MM.1S (cell line): ENCODE results near the gene MRPS14.

Experiments
- EZH2 ChIP-seq: fragments of 300-600 bp; sonication (generic); optimal IDR thresholded peaks from 2 replicates; pipeline ENCODE3; 2017; ENCODE audit warnings: low read depth, mild to moderate bottlenecking, antibody characterized with exemption, low read length, mixed read lengths
- TF ChIP-seq, protein P1 (sequence below): fragments of 300-600 bp; sonication (generic); IDR thresholded peaks from 2 replicates; pipeline ENCODE4 v1.5.1; 2016; ENCODE audit warnings: antibody characterized with exemption, low read length, mixed read lengths

DNA sequence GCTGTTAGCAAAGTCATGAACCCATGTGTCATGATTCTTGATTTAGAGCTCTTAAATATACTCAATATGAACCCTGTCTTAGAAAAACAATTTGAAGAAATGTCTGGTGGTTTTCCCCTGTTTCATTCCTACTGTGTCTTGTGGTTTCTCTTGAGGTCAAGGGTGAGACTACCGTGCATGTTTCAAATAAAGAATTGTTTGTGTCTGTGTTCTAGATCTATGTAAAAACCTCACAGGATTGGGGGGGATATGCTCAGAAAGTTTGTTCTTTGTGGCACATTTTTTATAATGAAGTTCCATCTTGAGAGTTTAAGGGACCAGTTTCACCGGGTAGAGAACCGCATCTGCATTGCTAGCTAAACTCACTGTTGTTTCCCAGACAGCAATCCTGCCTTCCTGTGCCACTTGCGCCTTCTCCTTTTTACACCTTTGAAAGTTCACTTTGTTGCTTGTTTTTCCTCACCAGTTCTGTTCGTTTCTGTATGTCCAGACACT lies 54.4 kb downstream of the MRPS14 start:
- TF ChIP-seq, protein P1, sequence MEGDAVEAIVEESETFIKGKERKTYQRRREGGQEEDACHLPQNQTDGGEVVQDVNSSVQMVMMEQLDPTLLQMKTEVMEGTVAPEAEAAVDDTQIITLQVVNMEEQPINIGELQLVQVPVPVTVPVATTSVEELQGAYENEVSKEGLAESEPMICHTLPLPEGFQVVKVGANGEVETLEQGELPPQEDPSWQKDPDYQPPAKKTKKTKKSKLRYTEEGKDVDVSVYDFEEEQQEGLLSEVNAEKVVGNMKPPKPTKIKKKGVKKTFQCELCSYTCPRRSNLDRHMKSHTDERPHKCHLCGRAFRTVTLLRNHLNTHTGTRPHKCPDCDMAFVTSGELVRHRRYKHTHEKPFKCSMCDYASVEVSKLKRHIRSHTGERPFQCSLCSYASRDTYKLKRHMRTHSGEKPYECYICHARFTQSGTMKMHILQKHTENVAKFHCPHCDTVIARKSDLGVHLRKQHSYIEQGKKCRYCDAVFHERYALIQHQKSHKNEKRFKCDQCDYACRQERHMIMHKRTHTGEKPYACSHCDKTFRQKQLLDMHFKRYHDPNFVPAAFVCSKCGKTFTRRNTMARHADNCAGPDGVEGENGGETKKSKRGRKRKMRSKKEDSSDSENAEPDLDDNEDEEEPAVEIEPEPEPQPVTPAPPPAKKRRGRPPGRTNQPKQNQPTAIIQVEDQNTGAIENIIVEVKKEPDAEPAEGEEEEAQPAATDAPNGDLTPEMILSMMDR, result no peak
- TF ChIP-seq EZH2, result no peak
